ENCODE data around the gene MAP2K3.

DNA sequence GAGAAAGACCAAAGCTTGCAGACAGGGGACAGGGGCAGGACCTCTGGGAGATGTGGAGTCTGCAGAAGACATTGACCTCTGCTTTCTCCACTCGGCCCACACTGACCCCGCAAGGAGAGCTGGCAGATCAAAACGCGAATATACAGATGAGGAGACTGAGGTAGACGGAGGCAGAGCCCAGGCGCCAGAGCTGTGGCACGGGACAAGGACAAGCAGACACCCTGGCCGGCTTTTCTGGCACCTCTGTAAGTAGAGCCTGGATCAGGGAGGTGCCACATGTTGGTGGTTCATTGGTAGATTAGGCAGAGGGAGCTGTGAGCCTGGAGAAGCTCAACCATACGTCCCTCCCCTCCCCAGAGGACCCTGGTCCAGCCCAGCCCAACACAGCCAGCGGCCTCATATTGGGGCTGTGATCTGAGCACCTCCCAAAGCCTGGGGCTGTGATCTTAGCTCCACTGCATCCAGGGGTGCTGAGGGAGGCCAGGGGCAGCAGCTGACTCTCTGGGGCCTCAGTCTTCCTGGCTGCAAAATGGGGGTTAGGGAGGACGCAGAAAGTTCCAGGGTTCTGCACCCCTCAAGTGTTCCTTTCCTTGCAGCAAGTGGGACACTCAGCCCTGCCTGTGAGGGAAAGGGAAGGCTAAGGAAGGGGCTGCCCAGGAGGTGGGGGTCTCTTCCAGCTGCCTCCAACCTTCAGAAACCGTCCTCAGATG lies 35.3 kb upstream of the MAP2K3 start:
- TF ChIP-seq POLR2A (IDR thresholded peaks at IDR 0.05; ENCODE audit: low read depth) (no peak), CTCF (IDR thresholded peaks at IDR 0.05) (no peak), EP300 (IDR thresholded peaks at IDR 0.05) (no peak)

All from esophagus muscularis mucosa (tissue), 4 donors.